ENCODE results near the gene AASS. TPM values are rescaled to one million over a fixed set of nuclear protein-coding genes. Genes with fewer than 3 reads are reported as not detected.

Gene AASS
- total RNA-seq, 1 experiment from 2014 or later: 38.8 TPM

DNA sequence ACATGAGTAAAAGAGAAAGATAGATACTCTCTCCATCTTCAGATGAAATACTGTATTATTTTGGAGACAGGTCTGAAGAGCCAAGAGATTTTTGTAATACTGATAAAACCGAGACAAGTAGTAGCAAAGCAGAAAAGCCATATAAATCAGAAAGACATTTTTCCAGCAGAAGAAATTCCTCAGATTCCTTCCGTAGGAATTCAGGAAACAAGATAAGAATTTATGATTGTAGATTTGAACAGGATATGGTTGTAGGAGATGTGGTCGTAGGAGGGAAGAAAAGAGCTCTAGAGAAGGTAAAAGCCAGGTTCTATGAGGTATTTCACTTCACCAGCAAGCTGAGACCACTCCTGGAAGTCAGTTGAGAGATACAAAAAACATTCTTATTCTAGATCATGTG is 17.6 kb upstream of the AASS start:
- DNase-seq (ENCODE audit: low spot score): no peak
- no peak overlapping the region for H3K4me3 ChIP-seq (ENCODE audit: low read depth, low read length, poor library complexity, severe bottlenecking)
- H3K9me3 ChIP-seq (ENCODE audit: low read depth, low read length, poor library complexity, severe bottlenecking): no peaks in the 10 kb centered on the region
- TF ChIP-seq, protein P1, sequence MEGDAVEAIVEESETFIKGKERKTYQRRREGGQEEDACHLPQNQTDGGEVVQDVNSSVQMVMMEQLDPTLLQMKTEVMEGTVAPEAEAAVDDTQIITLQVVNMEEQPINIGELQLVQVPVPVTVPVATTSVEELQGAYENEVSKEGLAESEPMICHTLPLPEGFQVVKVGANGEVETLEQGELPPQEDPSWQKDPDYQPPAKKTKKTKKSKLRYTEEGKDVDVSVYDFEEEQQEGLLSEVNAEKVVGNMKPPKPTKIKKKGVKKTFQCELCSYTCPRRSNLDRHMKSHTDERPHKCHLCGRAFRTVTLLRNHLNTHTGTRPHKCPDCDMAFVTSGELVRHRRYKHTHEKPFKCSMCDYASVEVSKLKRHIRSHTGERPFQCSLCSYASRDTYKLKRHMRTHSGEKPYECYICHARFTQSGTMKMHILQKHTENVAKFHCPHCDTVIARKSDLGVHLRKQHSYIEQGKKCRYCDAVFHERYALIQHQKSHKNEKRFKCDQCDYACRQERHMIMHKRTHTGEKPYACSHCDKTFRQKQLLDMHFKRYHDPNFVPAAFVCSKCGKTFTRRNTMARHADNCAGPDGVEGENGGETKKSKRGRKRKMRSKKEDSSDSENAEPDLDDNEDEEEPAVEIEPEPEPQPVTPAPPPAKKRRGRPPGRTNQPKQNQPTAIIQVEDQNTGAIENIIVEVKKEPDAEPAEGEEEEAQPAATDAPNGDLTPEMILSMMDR (conservative IDR thresholded peaks at IDR 0.05; ENCODE audit: low read depth, low read length): no peak
- TF ChIP-seq EZH2 (IDR thresholded peaks at IDR 0.05; ENCODE audit: borderline replicate concordance, low read depth, low read length, poor library complexity, severe bottlenecking): no peak
- POLR2A ChIA-PET (ENCODE audit: low non-redundant PET): no interaction called here
- peaks cover 6% of the 10 kb centered on the region for H3K4me1 ChIP-seq (ENCODE audit: insufficient read depth, low read length, poor library complexity, severe bottlenecking)
- CTCF ChIA-PET: no interaction called here
- no TSS peak for BruUV-seq (replicated peaks)
- intact Hi-C loops (cut with micrococcal nuclease; ENCODE audit: unreplicated experiment): no loop called here
- H3K36me3 ChIP-seq (ENCODE audit: insufficient read depth, low read length, poor library complexity, severe bottlenecking): no peaks in the 10 kb centered on the region
- H3K27ac ChIP-seq (ENCODE audit: low read depth, low read length, poor library complexity, severe bottlenecking): no peak overlapping the region
- H3K27me3 ChIP-seq (replicated peaks; ENCODE audit: insufficient read depth, low read depth, low read length, poor library complexity): no peaks in the 10 kb centered on the region

DNA sequence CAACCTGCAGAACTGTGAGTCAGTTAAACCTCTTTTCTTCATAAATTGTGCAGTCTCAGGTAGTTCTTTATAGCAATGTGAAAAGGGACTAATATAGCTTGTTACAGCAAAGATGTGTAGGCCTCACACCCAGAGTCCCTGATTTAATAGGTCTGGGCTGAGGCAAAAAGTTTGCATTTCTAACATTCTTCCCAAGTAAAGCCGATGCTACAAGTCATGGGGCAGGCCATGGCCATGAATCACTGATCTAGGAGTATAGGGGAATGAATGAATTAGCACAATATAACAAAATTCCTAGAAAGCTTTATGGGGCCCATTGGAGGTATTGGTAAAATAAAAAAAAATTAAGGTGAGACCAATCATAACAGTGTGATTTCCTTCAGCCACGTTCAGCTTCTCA is 11.5 kb upstream of the AASS start:
- no peak for TF ChIP-seq EZH2 (IDR thresholded peaks at IDR 0.05; ENCODE audit: borderline replicate concordance, low read depth, low read length, poor library complexity, severe bottlenecking)
- TF ChIP-seq, protein P1 (conservative IDR thresholded peaks at IDR 0.05; ENCODE audit: low read depth, low read length): no peak
- POLR2A ChIA-PET (ENCODE audit: low non-redundant PET): no interaction called here
- Histone ChIP-seq H3K9me3 (ENCODE audit: low read depth, low read length, poor library complexity, severe bottlenecking) (no peaks in the 10 kb centered on the region), H3K4me1 (ENCODE audit: insufficient read depth, low read length, poor library complexity, severe bottlenecking) (no peaks in the 10 kb centered on the region), H3K4me3 (ENCODE audit: low read depth, low read length, poor library complexity, severe bottlenecking) (no peak overlapping the region), H3K27ac (ENCODE audit: low read depth, low read length, poor library complexity, severe bottlenecking) (no peak overlapping the region), H3K27me3 (replicated peaks; ENCODE audit: insufficient read depth, low read depth, low read length, poor library complexity) (no peaks in the 10 kb centered on the region), H3K36me3 (ENCODE audit: insufficient read depth, low read length, poor library complexity, severe bottlenecking) (no peaks in the 10 kb centered on the region)
- intact Hi-C loops (cut with micrococcal nuclease; ENCODE audit: unreplicated experiment): no loop called here
- CTCF ChIA-PET: no interaction called here
- no TSS peak for BruUV-seq (replicated peaks)
- DNase-seq (ENCODE audit: low spot score): no peak

- H3K27ac ChIP-seq (ENCODE audit: low read depth, low read length, poor library complexity, severe bottlenecking): no peak overlapping the region
- intact Hi-C loops (cut with micrococcal nuclease; ENCODE audit: unreplicated experiment): no loop called here
- ChIA-PET CTCF (no interaction called here), POLR2A (ENCODE audit: low non-redundant PET) (no interaction called here)
- TF ChIP-seq, protein P1 (conservative IDR thresholded peaks at IDR 0.05; ENCODE audit: low read depth, low read length): no peak
- TF ChIP-seq EZH2 (IDR thresholded peaks at IDR 0.05; ENCODE audit: borderline replicate concordance, low read depth, low read length, poor library complexity, severe bottlenecking): no peak
- H3K36me3 ChIP-seq (ENCODE audit: insufficient read depth, low read length, poor library complexity, severe bottlenecking): no peaks in the 10 kb centered on the region
- H3K27me3 ChIP-seq (replicated peaks; ENCODE audit: insufficient read depth, low read depth, low read length, poor library complexity): no peaks in the 10 kb centered on the region
- no TSS peak for BruUV-seq (replicated peaks)
- H3K4me3 ChIP-seq (ENCODE audit: low read depth, low read length, poor library complexity, severe bottlenecking): no peak overlapping the region
- no peaks in the 10 kb centered on the region for H3K9me3 ChIP-seq (ENCODE audit: low read depth, low read length, poor library complexity, severe bottlenecking)
- DNase-seq (ENCODE audit: low spot score): no peak
- H3K4me1 ChIP-seq (ENCODE audit: insufficient read depth, low read length, poor library complexity, severe bottlenecking): peaks cover 7% of the 10 kb centered on the region
Measured at GRCh38 chr7:122148878-122149277, 4.8 kb upstream of the AASS start.

Data from A673 (cell line).